ENCODE measurements around the gene THOC6.

- TF ChIP-seq, protein P1, sequence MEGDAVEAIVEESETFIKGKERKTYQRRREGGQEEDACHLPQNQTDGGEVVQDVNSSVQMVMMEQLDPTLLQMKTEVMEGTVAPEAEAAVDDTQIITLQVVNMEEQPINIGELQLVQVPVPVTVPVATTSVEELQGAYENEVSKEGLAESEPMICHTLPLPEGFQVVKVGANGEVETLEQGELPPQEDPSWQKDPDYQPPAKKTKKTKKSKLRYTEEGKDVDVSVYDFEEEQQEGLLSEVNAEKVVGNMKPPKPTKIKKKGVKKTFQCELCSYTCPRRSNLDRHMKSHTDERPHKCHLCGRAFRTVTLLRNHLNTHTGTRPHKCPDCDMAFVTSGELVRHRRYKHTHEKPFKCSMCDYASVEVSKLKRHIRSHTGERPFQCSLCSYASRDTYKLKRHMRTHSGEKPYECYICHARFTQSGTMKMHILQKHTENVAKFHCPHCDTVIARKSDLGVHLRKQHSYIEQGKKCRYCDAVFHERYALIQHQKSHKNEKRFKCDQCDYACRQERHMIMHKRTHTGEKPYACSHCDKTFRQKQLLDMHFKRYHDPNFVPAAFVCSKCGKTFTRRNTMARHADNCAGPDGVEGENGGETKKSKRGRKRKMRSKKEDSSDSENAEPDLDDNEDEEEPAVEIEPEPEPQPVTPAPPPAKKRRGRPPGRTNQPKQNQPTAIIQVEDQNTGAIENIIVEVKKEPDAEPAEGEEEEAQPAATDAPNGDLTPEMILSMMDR (IDR thresholded peaks at IDR 0.05) = no peak
- TF ChIP-seq POLR2AphosphoS5 (IDR thresholded peaks at IDR 0.05; ENCODE audit: low read depth, low read length) (no peak), REST (IDR thresholded peaks at IDR 0.05; ENCODE audit: insufficient read depth in 1 of 2, low read depth in 2 of 2, low read length in 1 of 2) (no peak), TCF7L2 (IDR thresholded peaks at IDR 0.05; ENCODE audit: low read depth, low read length) (no peak), SIN3A (IDR thresholded peaks at IDR 0.05; ENCODE audit: borderline replicate concordance, insufficient read depth, low read depth, low read length) (no peak)
Observed at GRCh38 chr16:3026003-3026378, 2.2 kb downstream of the THOC6 start.
